ENCODE data around the gene LRRC4C.

Gene LRRC4C

GRCh38 chr11:41146326-41146725 lies 313.1 kb downstream of the LRRC4C start:
- no peaks in the 10 kb centered on the region for H3K36me3 Mint-ChIP-seq (ENCODE audit: insufficient read depth)
- DNase-seq (no peak), ATAC-seq (replicated peaks) (no peak)
- peaks cover 8 to 12% of the 10 kb centered on the region in 2 donors for H3K9me3 Mint-ChIP-seq
- no peak overlapping the region for H3K27ac Mint-ChIP-seq
- no peak overlapping the region for H3K4me3 Mint-ChIP-seq
- no peaks in the 10 kb centered on the region for H3K27me3 Mint-ChIP-seq
- H3K4me1 Mint-ChIP-seq (ENCODE audit: low read depth in 2 of 2) = no peaks in the 10 kb centered on the region

- DNase-seq (no peak), ATAC-seq (replicated peaks) (no peak)
- H3K27me3 Mint-ChIP-seq = no peaks in the 10 kb centered on the region
- H3K4me3 Mint-ChIP-seq = no peak overlapping the region
- H3K4me1 Mint-ChIP-seq (ENCODE audit: low read depth in 2 of 2) = no peaks in the 10 kb centered on the region
- no peaks in the 10 kb centered on the region for H3K36me3 Mint-ChIP-seq (ENCODE audit: insufficient read depth)
- H3K9me3 Mint-ChIP-seq = peaks cover 8 to 12% of the 10 kb centered on the region in 2 donors
- H3K27ac Mint-ChIP-seq = no peak overlapping the region
Observed at GRCh38 chr11:41145420-41145819, 314.0 kb downstream of the LRRC4C start.

GRCh38 chr11:41134971-41135370 lies 324.5 kb downstream of the LRRC4C start:
- Mint-ChIP-seq H3K4me1 (ENCODE audit: low read depth in 2 of 2) (no peaks in the 10 kb centered on the region), H3K4me3 (no peak overlapping the region), H3K27me3 (no peaks in the 10 kb centered on the region), H3K9me3 (peaks cover 6 to 19% of the 10 kb centered on the region in 2 donors), H3K36me3 (ENCODE audit: insufficient read depth) (no peaks in the 10 kb centered on the region), H3K27ac (no peak overlapping the region)
- ATAC-seq (replicated peaks) = no peak
- no peak for DNase-seq

- H3K36me3 Mint-ChIP-seq (ENCODE audit: insufficient read depth) = no peaks in the 10 kb centered on the region
- H3K4me3 Mint-ChIP-seq = no peak overlapping the region
- H3K9me3 Mint-ChIP-seq = peaks cover 4 to 15% of the 10 kb centered on the region in 2 donors
- no peak overlapping the region for H3K27ac Mint-ChIP-seq
- no peak for ATAC-seq (replicated peaks)
- no peaks in the 10 kb centered on the region for H3K4me1 Mint-ChIP-seq (ENCODE audit: low read depth in 2 of 2)
- no peak for DNase-seq
- no peaks in the 10 kb centered on the region for H3K27me3 Mint-ChIP-seq
Observed at GRCh38 chr11:41133023-41133422, 326.4 kb downstream of the LRRC4C start.

GRCh38 chr11:41121600-41121999 lies 337.9 kb downstream of the LRRC4C start:
- no peak overlapping the region for H3K27ac Mint-ChIP-seq

GRCh38 chr11:41119484-41119883 lies 340.0 kb downstream of the LRRC4C start:
- H3K27ac Mint-ChIP-seq = no peak overlapping the region
- ATAC-seq (replicated peaks) (no peak), DNase-seq (no peak)
- no peaks in the 10 kb centered on the region for H3K27me3 Mint-ChIP-seq
- no peaks in the 10 kb centered on the region for H3K4me1 Mint-ChIP-seq (ENCODE audit: low read depth in 2 of 2)
- H3K9me3 Mint-ChIP-seq = peaks cover 10 to 21% of the 10 kb centered on the region in 2 donors
- H3K36me3 Mint-ChIP-seq (ENCODE audit: insufficient read depth) = no peaks in the 10 kb centered on the region
- H3K4me3 Mint-ChIP-seq = no peak overlapping the region

More at GRCh38 chr11:41121600-41121999, 337.9 kb downstream of the LRRC4C start:
- no peak overlapping the region for H3K4me3 Mint-ChIP-seq
- H3K9me3 Mint-ChIP-seq = peaks cover 7 to 21% of the 10 kb centered on the region in 2 donors
- no peak for DNase-seq
- H3K27me3 Mint-ChIP-seq = no peaks in the 10 kb centered on the region
- no peaks in the 10 kb centered on the region for H3K4me1 Mint-ChIP-seq (ENCODE audit: low read depth in 2 of 2)
- no peak for ATAC-seq (replicated peaks)
- H3K36me3 Mint-ChIP-seq (ENCODE audit: insufficient read depth) = no peaks in the 10 kb centered on the region

GRCh38 chr11:41118521-41118920 lies 340.9 kb downstream of the LRRC4C start:
- no peaks in the 10 kb centered on the region for H3K27me3 Mint-ChIP-seq
- peaks cover 8 to 21% of the 10 kb centered on the region in 2 donors for H3K9me3 Mint-ChIP-seq
- DNase-seq (no peak), ATAC-seq (replicated peaks) (no peak)
- H3K27ac Mint-ChIP-seq = no peak overlapping the region
- H3K4me3 Mint-ChIP-seq = no peak overlapping the region
- no peaks in the 10 kb centered on the region for H3K4me1 Mint-ChIP-seq (ENCODE audit: low read depth in 2 of 2)
- no peaks in the 10 kb centered on the region for H3K36me3 Mint-ChIP-seq (ENCODE audit: insufficient read depth)

- H3K9me3 Mint-ChIP-seq = peaks cover 10 to 21% of the 10 kb centered on the region in 2 donors
- DNase-seq (no peak), ATAC-seq (replicated peaks) (no peak)
- H3K4me1 Mint-ChIP-seq (ENCODE audit: low read depth in 2 of 2) = no peaks in the 10 kb centered on the region
- no peak overlapping the region for H3K4me3 Mint-ChIP-seq
- H3K36me3 Mint-ChIP-seq (ENCODE audit: insufficient read depth) = peaks cover 3% of the 10 kb centered on the region
- H3K27me3 Mint-ChIP-seq = no peaks in the 10 kb centered on the region
- H3K27ac Mint-ChIP-seq = no peak overlapping the region
Observed at GRCh38 chr11:41116970-41117369, 342.5 kb downstream of the LRRC4C start.

- Mint-ChIP-seq H3K36me3 (ENCODE audit: insufficient read depth) (peaks cover 3% of the 10 kb centered on the region), H3K4me1 (ENCODE audit: low read depth in 2 of 2) (no peaks in the 10 kb centered on the region), H3K4me3 (no peak overlapping the region), H3K9me3 (peaks cover 6 to 7% of the 10 kb centered on the region in 2 donors), H3K27me3 (no peaks in the 10 kb centered on the region), H3K27ac (no peak overlapping the region)
- DNase-seq (no peak), ATAC-seq (replicated peaks) (no peak)
Observed at GRCh38 chr11:41115066-41115465, 344.4 kb downstream of the LRRC4C start.

- H3K4me3 Mint-ChIP-seq = no peak overlapping the region
- H3K27ac Mint-ChIP-seq = no peak overlapping the region
- no peaks in the 10 kb centered on the region for H3K27me3 Mint-ChIP-seq
- peaks cover under 1 to 7% of the 10 kb centered on the region in 2 donors for H3K9me3 Mint-ChIP-seq
- ATAC-seq (replicated peaks) (no peak), DNase-seq (no peak)
- H3K36me3 Mint-ChIP-seq (ENCODE audit: insufficient read depth) = peaks cover 3% of the 10 kb centered on the region
- H3K4me1 Mint-ChIP-seq (ENCODE audit: low read depth in 2 of 2) = no peaks in the 10 kb centered on the region
Observed at GRCh38 chr11:41113160-41113559, 346.3 kb downstream of the LRRC4C start.

GRCh38 chr11:41110527-41110926 lies 348.9 kb downstream of the LRRC4C start:
- no peak overlapping the region for H3K27ac Mint-ChIP-seq
- H3K27me3 Mint-ChIP-seq = no peaks in the 10 kb centered on the region
- ATAC-seq (replicated peaks) (no peak), DNase-seq (no peak)
- no peaks in the 10 kb centered on the region for H3K4me1 Mint-ChIP-seq (ENCODE audit: low read depth in 2 of 2)
- peaks cover 0 to 2% of the 10 kb centered on the region in 2 donors for H3K9me3 Mint-ChIP-seq
- peaks cover 3% of the 10 kb centered on the region for H3K36me3 Mint-ChIP-seq (ENCODE audit: insufficient read depth)
- no peak overlapping the region for H3K4me3 Mint-ChIP-seq

GRCh38 chr11:41102471-41102870 lies 357.0 kb downstream of the LRRC4C start:
- Mint-ChIP-seq H3K27ac (no peak overlapping the region), H3K4me3 (no peak overlapping the region), H3K4me1 (ENCODE audit: low read depth in 2 of 2) (no peaks in the 10 kb centered on the region), H3K9me3 (peaks cover 5 to 12% of the 10 kb centered on the region in 2 donors), H3K36me3 (ENCODE audit: insufficient read depth) (no peaks in the 10 kb centered on the region), H3K27me3 (no peaks in the 10 kb centered on the region)
- ATAC-seq (replicated peaks) (no peak), DNase-seq (no peak)

- no peak overlapping the region for H3K27ac Mint-ChIP-seq
- no peak for ATAC-seq (replicated peaks)
- H3K4me1 Mint-ChIP-seq (ENCODE audit: low read depth in 2 of 2) = no peaks in the 10 kb centered on the region
- peaks cover 14 to 15% of the 10 kb centered on the region in 2 donors for H3K9me3 Mint-ChIP-seq
- H3K36me3 Mint-ChIP-seq (ENCODE audit: insufficient read depth) = no peaks in the 10 kb centered on the region
- H3K4me3 Mint-ChIP-seq = no peak overlapping the region
- DNase-seq = no peak
- no peaks in the 10 kb centered on the region for H3K27me3 Mint-ChIP-seq
Observed at GRCh38 chr11:41099654-41100053, 359.8 kb downstream of the LRRC4C start.

- Mint-ChIP-seq H3K4me1 (ENCODE audit: low read depth in 2 of 2) (no peaks in the 10 kb centered on the region), H3K36me3 (ENCODE audit: insufficient read depth) (no peaks in the 10 kb centered on the region), H3K9me3 (peaks cover 4 to 5% of the 10 kb centered on the region in 2 donors), H3K27me3 (no peaks in the 10 kb centered on the region), H3K27ac (no peak overlapping the region), H3K4me3 (no peak overlapping the region)
- no peak for ATAC-seq (replicated peaks)
- DNase-seq = no peak
Observed at GRCh38 chr11:41085123-41085522, 374.3 kb downstream of the LRRC4C start.

GRCh38 chr11:41081756-41082285 lies 377.6 kb downstream of the LRRC4C start:
- no peak for DNase-seq
- no peaks in the 10 kb centered on the region for H3K36me3 Mint-ChIP-seq (ENCODE audit: insufficient read depth)
- no peak overlapping the region for H3K27ac Mint-ChIP-seq
- peaks cover 10 to 13% of the 10 kb centered on the region in 2 donors for H3K9me3 Mint-ChIP-seq
- no peaks in the 10 kb centered on the region for H3K4me1 Mint-ChIP-seq (ENCODE audit: low read depth in 2 of 2)
- no peak for ATAC-seq (replicated peaks)
- H3K4me3 Mint-ChIP-seq = no peak overlapping the region
- no peaks in the 10 kb centered on the region for H3K27me3 Mint-ChIP-seq
